Omental fat pad (tissue), 4 donors: Measurements from ENCODE around the gene ASGR1. TPM values are rescaled to one million over a fixed set of nuclear protein-coding genes. Genes with fewer than 3 reads are reported as not detected.

ENCODE experiments used
- ATAC-seq: fragments of 150-250 bp; one replicate; pipeline ENCODE4 v1.9.1; 2016; ENCODE audit warnings: mild to moderate bottlenecking, moderate library complexity; ENCODE audit not compliant: low FRiP score
- DNase-seq: peaks from one replicate; pipeline ENCODE4 v3.0.0-alpha.2; 2019; ENCODE audit warnings: low spot score
- CTCF ChIP-seq, 3 donors: fragments of 450-650 bp; IDR thresholded peaks; one replicate each; pipeline ENCODE4 v1.5.1; 2016 to 2017; ENCODE audit warnings: antibody characterized with exemption in 3 of 3, mild to moderate bottlenecking in 3 of 3, moderate library complexity in 2 of 3
- total RNA-seq, 4 donors: library from RNA; depleted of rRNA; stranded (reverse); fragments of >200 nt; gene quantifications; one replicate each; pipeline ENCODE4 v1.1.0, GENCODE V29; 2016

ASGR1 gene
- 1 to 10 TPM in 3 of 4 donors, under 1 TPM in 1; 0.56 to 2.5 (median 1.4) TPM for total RNA-seq

GRCh38 chr17:7179317-7180254 lies at the start of gene ASGR1:
Gene ASGR1, minus strand, starts transcription at chr17:7179370. Its CDS starts 807 bp downstream, at chr17:7178563.
- DNase-seq (no peak), ATAC-seq (no peak)
- TF ChIP-seq CTCF (IDR thresholded peaks at IDR 0.05): no peak

- DNase-seq (no peak), ATAC-seq (no peak)
- no peak for TF ChIP-seq CTCF (IDR thresholded peaks at IDR 0.05)
Measured at GRCh38 chr17:7228920-7229319, 49.8 kb upstream of the ASGR1 start.

- ATAC-seq: no peak
- DNase-seq: no peak
- no peak for TF ChIP-seq CTCF (IDR thresholded peaks at IDR 0.05)
Measured at GRCh38 chr17:7226721-7227710, 47.8 kb upstream of the ASGR1 start.

- no peak for DNase-seq
- ATAC-seq: no peak
- no peak for TF ChIP-seq CTCF (IDR thresholded peaks at IDR 0.05)
Measured at GRCh38 chr17:7225711-7226331, 46.7 kb upstream of the ASGR1 start.

GRCh38 chr17:7224661-7225111 lies 45.5 kb upstream of the ASGR1 start:
- no peak for ATAC-seq
- DNase-seq: no peak
- no peak for TF ChIP-seq CTCF (IDR thresholded peaks at IDR 0.05)

- TF ChIP-seq CTCF (IDR thresholded peaks at IDR 0.05): no peak
- ATAC-seq (no peak), DNase-seq (no peak)
Measured at GRCh38 chr17:7224110-7224509, 44.9 kb upstream of the ASGR1 start.
